GM12875 (cell line): ENCODE data around the gene INAFM2.

Experiments
- H3K4me3 ChIP-seq: one replicate; pipeline ENCODE4 v1.5.1; 2011; ENCODE audit warnings: low read depth, low read length, control low read depth
- CTCF ChIP-seq: IDR thresholded peaks from 2 replicates; pipeline ENCODE4 v1.5.1; 2011; ENCODE audit warnings: low read depth, mild to moderate bottlenecking, control low read depth, inconsistent platforms, low read length, moderate library complexity, borderline replicate concordance; ENCODE audit not compliant: insufficient read depth

The INAFM2 gene

GRCh38 chr15:40368719-40369473 lies 45.4 kb downstream of the INAFM2 start:
- H3K4me3 ChIP-seq: no peak overlapping the region
- no peak for TF ChIP-seq CTCF

- no peak for TF ChIP-seq CTCF
- no peak overlapping the region for H3K4me3 ChIP-seq
These were observed 46.0 kb downstream of the INAFM2 start for GRCh38 chr15:40369474-40369869.

GRCh38 chr15:40369971-40370370 lies 46.5 kb downstream of the INAFM2 start:
- no peak overlapping the region for H3K4me3 ChIP-seq
- TF ChIP-seq CTCF: no peak

DNA sequence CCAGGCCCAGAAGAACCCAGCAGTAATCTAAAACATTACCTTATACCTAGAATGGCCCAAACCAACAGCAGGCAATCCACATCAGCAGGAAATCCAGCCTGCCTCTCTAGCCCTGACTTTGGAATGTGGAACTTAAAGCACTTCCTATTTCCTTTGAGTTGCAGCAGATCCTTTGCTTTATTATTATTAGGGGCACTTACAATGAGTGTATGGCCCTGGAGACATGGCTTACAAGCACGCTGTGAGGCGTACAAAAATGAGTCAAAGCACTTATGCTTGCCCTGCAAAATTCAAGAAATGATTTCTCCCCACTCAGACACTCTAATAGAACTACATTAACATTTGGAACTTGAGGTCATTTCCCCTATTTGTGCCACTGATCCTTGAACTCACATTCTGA lies 49.5 kb downstream of the INAFM2 start:
- H3K4me3 ChIP-seq: no peak overlapping the region
- no peak for TF ChIP-seq CTCF
